Kidney epithelial cell (primary cell): ENCODE results near the gene SSBP2. TPM values are rescaled to one million over a fixed set of nuclear protein-coding genes. Genes with fewer than 3 reads are reported as not detected.

ENCODE experiments used
- DNase-seq: peaks from one replicate; pipeline ENCODE4 v3.0.0-alpha.2; 2010; ENCODE audit warnings: low read depth
- H3K27me3 ChIP-seq: 2 replicates; pipeline ENCODE4 v1.6.0; 2011; ENCODE audit warnings: low read length; ENCODE audit not compliant: control insufficient read depth, insufficient read depth
- H3K36me3 ChIP-seq: 2 replicates; pipeline ENCODE4 v1.5.1; 2011; ENCODE audit warnings: low read length; ENCODE audit not compliant: control insufficient read depth, insufficient read depth
- H3K4me3 ChIP-seq: 2 replicates; pipeline ENCODE4 v1.5.1; 2011; ENCODE audit warnings: low read depth, mild to moderate bottlenecking, control low read depth, low read length
- total RNA-seq: library from RNA; depleted of rRNA; stranded (reverse); fragments of >200 nt; gene quantifications from 2 replicates; pipeline ENCODE4 v1.2.3, GENCODE V29; 2015
- TF ChIP-seq, protein P1 (sequence below): IDR thresholded peaks from 2 replicates; pipeline ENCODE4 v1.5.1; 2011; ENCODE audit warnings: mild to moderate bottlenecking, moderate library complexity, low read length, control low read depth, inconsistent platforms; ENCODE audit not compliant: insufficient read depth, poor library complexity, severe bottlenecking

Gene SSBP2
- total RNA-seq, 1 donor from 2014 or later = 5.3 TPM

- Histone ChIP-seq H3K27me3 (no peaks in the 10 kb centered on the region), H3K36me3 (no peaks in the 10 kb centered on the region), H3K4me3 (no peak overlapping the region)
- TF ChIP-seq, protein P1, sequence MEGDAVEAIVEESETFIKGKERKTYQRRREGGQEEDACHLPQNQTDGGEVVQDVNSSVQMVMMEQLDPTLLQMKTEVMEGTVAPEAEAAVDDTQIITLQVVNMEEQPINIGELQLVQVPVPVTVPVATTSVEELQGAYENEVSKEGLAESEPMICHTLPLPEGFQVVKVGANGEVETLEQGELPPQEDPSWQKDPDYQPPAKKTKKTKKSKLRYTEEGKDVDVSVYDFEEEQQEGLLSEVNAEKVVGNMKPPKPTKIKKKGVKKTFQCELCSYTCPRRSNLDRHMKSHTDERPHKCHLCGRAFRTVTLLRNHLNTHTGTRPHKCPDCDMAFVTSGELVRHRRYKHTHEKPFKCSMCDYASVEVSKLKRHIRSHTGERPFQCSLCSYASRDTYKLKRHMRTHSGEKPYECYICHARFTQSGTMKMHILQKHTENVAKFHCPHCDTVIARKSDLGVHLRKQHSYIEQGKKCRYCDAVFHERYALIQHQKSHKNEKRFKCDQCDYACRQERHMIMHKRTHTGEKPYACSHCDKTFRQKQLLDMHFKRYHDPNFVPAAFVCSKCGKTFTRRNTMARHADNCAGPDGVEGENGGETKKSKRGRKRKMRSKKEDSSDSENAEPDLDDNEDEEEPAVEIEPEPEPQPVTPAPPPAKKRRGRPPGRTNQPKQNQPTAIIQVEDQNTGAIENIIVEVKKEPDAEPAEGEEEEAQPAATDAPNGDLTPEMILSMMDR = no peak
- DNase-seq = no peak
These were observed 1.7 kb upstream of the SSBP2 start for GRCh38 chr5:81752644-81752963.

- no peaks in the 10 kb centered on the region for H3K36me3 ChIP-seq
- no peaks in the 10 kb centered on the region for H3K27me3 ChIP-seq
- TF ChIP-seq, protein P1 = no peak
- DNase-seq = no peak
- peak overlapping the region; percentile 44 for H3K4me3 ChIP-seq
These were observed 1.1 kb upstream of the SSBP2 start for GRCh38 chr5:81751836-81752643.

GRCh38 chr5:81750308-81751008 lies 439 bp downstream of the SSBP2 start:
- Histone ChIP-seq H3K27me3 (no peaks in the 10 kb centered on the region), H3K4me3 (peak overlapping the region; percentile 90), H3K36me3 (no peaks in the 10 kb centered on the region)
- TF ChIP-seq, protein P1 = no peak
- DNase-seq = no peak

DNA sequence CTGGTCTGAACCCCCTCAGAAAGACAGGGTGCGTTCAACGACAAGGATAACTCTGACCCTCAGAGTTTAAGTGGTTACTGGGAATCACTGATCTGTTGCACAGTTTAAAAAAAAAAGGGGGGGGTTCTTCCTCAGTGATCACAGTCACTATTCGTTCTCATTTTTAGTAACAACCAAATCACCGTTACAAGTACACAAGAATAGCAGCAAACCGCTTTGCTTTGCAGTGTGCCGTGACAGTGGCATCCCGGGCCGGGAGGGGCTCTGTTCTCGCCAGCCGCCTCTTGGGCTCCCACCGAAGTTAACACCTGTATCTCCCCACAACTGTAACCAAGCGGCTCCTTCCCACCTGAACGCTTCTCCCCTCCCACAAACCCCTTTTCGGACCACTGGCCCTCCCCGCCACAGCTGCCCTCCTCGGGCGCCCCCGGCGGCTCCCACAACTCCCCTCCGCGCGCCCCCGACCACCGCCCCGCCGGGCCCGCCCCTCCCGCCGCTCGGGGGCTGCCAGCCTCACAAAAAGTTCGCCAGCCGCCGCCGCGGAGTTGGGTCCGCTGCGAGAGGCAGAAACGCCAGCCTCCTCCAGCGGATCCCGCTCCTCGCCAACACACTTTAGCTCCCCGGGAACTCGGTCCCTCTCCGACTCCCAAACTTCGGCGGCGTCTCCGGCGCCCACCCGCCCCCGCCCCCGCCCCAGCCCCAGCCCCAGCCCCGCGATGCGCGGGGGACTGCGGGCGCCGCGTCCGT lies 1.2 kb downstream of the SSBP2 start:
- DNase-seq = no peak
- no peaks in the 10 kb centered on the region for H3K36me3 ChIP-seq
- no peaks in the 10 kb centered on the region for H3K27me3 ChIP-seq
- H3K4me3 ChIP-seq = peak overlapping the region; percentile 90
- TF ChIP-seq, protein P1 = no peak

GRCh38 chr5:81749192-81749560 lies 1.7 kb downstream of the SSBP2 start:
- Histone ChIP-seq H3K27me3 (no peaks in the 10 kb centered on the region), H3K4me3 (peak overlapping the region; percentile 90), H3K36me3 (no peaks in the 10 kb centered on the region)
- no peak for DNase-seq
- TF ChIP-seq, protein P1 = no peak
